GM12878 (cell line): Measurements from ENCODE around the gene CFAP44. TPM values are rescaled to one million over a fixed set of nuclear protein-coding genes. Genes with fewer than 3 reads are reported as not detected.

ENCODE experiments used
- ATAC-seq: fragments of 200-7000 bp; cut with Tn5 transposase; 3 replicates; pipeline ENCODE4 v1.9.1; 2020; ENCODE audit warnings: mild to moderate bottlenecking, moderate library complexity
- BruUV-seq: library from RNA; stranded (reverse); fragments of 400-500 nt; replicated peaks from 2 replicates; lab custom pipeline; 2021; lab: Mats Ljungman, UMichigan
- CTCF ChIA-PET: fragments of 300-600 bp; sonication (Branson Sonifier 250); formaldehyde crosslinking; extraction: SDS; loops from one replicate; lab custom pipeline; 2021; ENCODE audit warnings: inconsistent platforms; lab: Yijun Ruan, JAX
- POLR2A ChIA-PET: fragments of 350-600 bp; formaldehyde crosslinking; extraction: SDS; loops from one replicate; lab custom pipeline; 2021; ENCODE audit warnings: inconsistent platforms; lab: Charles Lee
- RAD21 ChIA-PET: fragments of 300-600 bp; sonication (Branson Sonifier 250); formaldehyde crosslinking; loops from one replicate; lab custom pipeline; 2023; ENCODE audit warnings: antibody characterized with exemption; ENCODE audit not compliant: unreplicated experiment; lab: Charles Lee
- SMC1A ChIA-PET: fragments of 300-600 bp; sonication (Branson Sonifier 250); formaldehyde crosslinking; loops from one replicate; lab custom pipeline; 2023; ENCODE audit not compliant: unreplicated experiment, uncharacterized antibody; lab: Charles Lee
- DNase-seq: peaks from one replicate; pipeline ENCODE4 v3.0.0-alpha.2; 2011; ENCODE audit warnings: low read depth, low spot score
- FAIRE-seq: peaks from 3 replicates; lab custom pipeline; 2011; peaks lifted over from hg19 to GRCh38; lab: Jason Lieb, UNC
- H2AFZ ChIP-seq: 2 replicates; pipeline ENCODE4 v1.6.0; 2011; ENCODE audit warnings: low read depth, low read length, control low read depth; ENCODE audit not compliant: control insufficient read depth
- H3K27ac ChIP-seq: 2 replicates; pipeline ENCODE4 v1.5.1; 2011; ENCODE audit warnings: control low read depth; ENCODE audit not compliant: control insufficient read depth, insufficient read depth
- H3K27me3 ChIP-seq, 2 experiments: replicated peaks in 1 of 2; 2 replicates each; pipeline versions ENCODE4 v1.6.0 to v1.6.1; 2011; ENCODE audit warnings: low read length in 1 of 2; ENCODE audit not compliant: control insufficient read depth in 2 of 2, insufficient read depth in 2 of 2
- H3K36me3 ChIP-seq, 2 experiments: 2 replicates each; pipeline ENCODE4 v1.5.1; 2011; ENCODE audit warnings: low read length in 1 of 2; ENCODE audit not compliant: control insufficient read depth in 2 of 2, insufficient read depth in 2 of 2
- H3K4me1 ChIP-seq: 2 replicates; pipeline ENCODE4 v1.6.1; 2011; ENCODE audit warnings: mild to moderate bottlenecking, low read length, moderate library complexity, mixed read lengths; ENCODE audit not compliant: control insufficient read depth, insufficient read depth
- H3K4me2 ChIP-seq: 2 replicates; pipeline ENCODE4 v1.6.0; 2011; ENCODE audit warnings: control low read depth; ENCODE audit not compliant: control insufficient read depth, insufficient read depth
- H3K4me3 ChIP-seq: fragments of 200-600 bp; sonication (generic); 2 replicates; pipeline ENCODE4 v1.5.1; 2016
- H3K79me2 ChIP-seq: 2 replicates; pipeline ENCODE4 v1.6.0; 2011; ENCODE audit warnings: low read length; ENCODE audit not compliant: control insufficient read depth, insufficient read depth
- H3K9ac ChIP-seq: 2 replicates; pipeline ENCODE4 v1.8.0; 2011; ENCODE audit warnings: low read length, control low read depth, mixed read lengths; ENCODE audit not compliant: control insufficient read depth, insufficient read depth
- H3K9me3 ChIP-seq: replicated peaks from 3 replicates; pipeline ENCODE4 v1.5.1; 2011; ENCODE audit warnings: mild to moderate bottlenecking, low read length; ENCODE audit not compliant: control insufficient read depth, insufficient read depth
- H4K20me1 ChIP-seq: 2 replicates; pipeline ENCODE4 v1.6.0; 2011; ENCODE audit not compliant: control insufficient read depth, insufficient read depth
- CHD2 ChIP-seq: IDR thresholded peaks from 2 replicates; pipeline ENCODE4 v1.6.1; 2011; ENCODE audit warnings: low read depth, low read length, improper control_type of control experiment, borderline replicate concordance
- CHD4 ChIP-seq: fragments of 200-600 bp; sonication (generic); IDR thresholded peaks from 2 replicates; pipeline ENCODE4 v1.6.1; 2016; ENCODE audit warnings: mild to moderate bottlenecking
- CREB1 ChIP-seq: IDR thresholded peaks from 2 replicates; pipeline ENCODE4 v1.6.1; 2012; ENCODE audit warnings: low read depth, mild to moderate bottlenecking, inconsistent platforms
- EED ChIP-seq: sonication (generic); IDR thresholded peaks from 2 replicates; pipeline ENCODE4 v1.6.1; 2016; ENCODE audit warnings: antibody characterized with exemption, low read depth
- FOXM1 ChIP-seq: IDR thresholded peaks from 2 replicates; pipeline ENCODE4 v1.6.1; 2012; ENCODE audit warnings: low read depth, mild to moderate bottlenecking, inconsistent platforms, low read length, moderate library complexity
- GABPA ChIP-seq: IDR thresholded peaks from 2 replicates; pipeline ENCODE4 v1.6.1; 2014; ENCODE audit warnings: antibody characterized with exemption, low read depth, mild to moderate bottlenecking, inconsistent platforms
- GATAD2B ChIP-seq: fragments of 450-650 bp; conservative IDR thresholded peaks from 2 replicates; pipeline ENCODE4 v1.6.1; 2017; ENCODE audit warnings: low read depth, mild to moderate bottlenecking, moderate library complexity
- HDGF ChIP-seq: fragments of 450-650 bp; IDR thresholded peaks from 2 replicates; pipeline ENCODE4 v1.6.1; 2016; ENCODE audit warnings: antibody characterized with exemption
- JUNB ChIP-seq: IDR thresholded peaks from 2 replicates; pipeline ENCODE4 v1.6.1; 2016; ENCODE audit warnings: antibody characterized with exemption, mild to moderate bottlenecking
- NBN ChIP-seq: fragments of 450-650 bp; IDR thresholded peaks from 2 replicates; pipeline ENCODE4 v1.6.1; 2016
- NFIC ChIP-seq: IDR thresholded peaks from 2 replicates; pipeline ENCODE4 v1.6.1; 2012; ENCODE audit warnings: low read depth, mild to moderate bottlenecking, inconsistent platforms, low read length, moderate library complexity
- RAD21 ChIP-seq: IDR thresholded peaks from 2 replicates; pipeline ENCODE4 v1.6.1; 2011; ENCODE audit warnings: mild to moderate bottlenecking, low read depth, low read length, moderate library complexity; ENCODE audit not compliant: insufficient read depth
- SP1 ChIP-seq: IDR thresholded peaks from one replicate; pipeline ENCODE4 v1.6.1; 2011; ENCODE audit warnings: low read depth, low read length
- SRF ChIP-seq, 2 experiments: IDR thresholded peaks; 2 replicates each; pipeline ENCODE4 v1.6.1; 2011; ENCODE audit warnings: low read depth in 2 of 2, low read length in 2 of 2, mild to moderate bottlenecking in 1 of 2, moderate library complexity in 1 of 2
- SUZ12 ChIP-seq: fragments of 200-600 bp; sonication (generic); IDR thresholded peaks from one replicate; pipeline ENCODE4 v1.6.1; 2018; ENCODE audit warnings: antibody characterized with exemption, mild to moderate bottlenecking; ENCODE audit not compliant: unreplicated experiment
- TBL1XR1 ChIP-seq: IDR thresholded peaks from 2 replicates; pipeline ENCODE4 v1.6.1; 2012; ENCODE audit warnings: low read depth, low read length, improper control_type of control experiment
- YBX1 ChIP-seq: fragments of 450-650 bp; IDR thresholded peaks from 2 replicates; pipeline ENCODE4 v1.6.1; 2016; ENCODE audit warnings: antibody characterized with exemption
- WGBS: methylation state at CpG from one replicate; pipeline ENCODE4 v1.1.6; 2016; ENCODE audit warnings: low lambda C conversion rate; ENCODE audit not compliant: insufficient replicate concordance, insufficient coverage; ENCODE audit errors: missing lambda C conversion rate; 5-methylcytosine and 5-hydroxymethylcytosine counted together
- in situ Hi-C: fragments of 300-500 bp; cut with MboI; formaldehyde crosslinking; loops from 9 replicates; pipeline ENCODE4 v1.14.3; 2018; ENCODE audit warnings: mixed read lengths
- intact Hi-C: fragments of 100-400 bp; cut with micrococcal nuclease; formaldehyde crosslinking; loops from one replicate; pipeline ENCODE4 v1.14.2; 2022; ENCODE audit not compliant: unreplicated experiment
- polyA plus RNA-seq, 11 experiments: library from polyadenylated mRNA; depleted of rRNA in 4 of 11; unstranded in 6 of 11; stranded (reverse) in 5 of 11; fragments of >200 nt; fragmentation: Nextera tagmentation in 4 of 11; fragmentation: Illumina TruSeq in 1 of 11; extraction: Ambion mirVana in 4 of 11; extraction: Trizol in 1 of 11; gene quantifications; 1 replicate in 1 of 11; 2 replicates in 10 of 11; pipeline versions ENCODE4 v1.2.1 to v1.2.3, GENCODE V29; 2011 to 2016; ENCODE audit warnings: inconsistent platforms in 2 of 11, missing spikeins in 2 of 11, low read depth in 1 of 11
- total RNA-seq, 4 experiments: library from RNA; depleted of rRNA in 3 of 4; stranded (reverse); fragments of >200 nt in 3 of 4; fragmentation: Illumina TruSeq in 1 of 4; extraction: Trizol in 1 of 4; gene quantifications; 2 replicates each; pipeline versions ENCODE4 v1.2.1 to v1.2.3, GENCODE V29; 2013 to 2021
- TF ChIP-seq, protein P1 (sequence below): fragments of 450-650 bp; IDR thresholded peaks from 2 replicates; pipeline ENCODE4 v1.6.1; 2016; ENCODE audit warnings: mild to moderate bottlenecking, moderate library complexity, borderline replicate concordance
- TF ChIP-seq, protein P2 (sequence below): fragments of 450-650 bp; IDR thresholded peaks from 2 replicates; pipeline ENCODE4 v1.6.1; 2016; ENCODE audit warnings: mild to moderate bottlenecking
- TF ChIP-seq, protein P3 (sequence below): fragments of 450-650 bp; IDR thresholded peaks from 2 replicates; pipeline ENCODE4 v1.6.1; 2016; ENCODE audit warnings: mild to moderate bottlenecking

CFAP44 gene
- total and polyA plus RNA-seq, 10 of the 15 experiments (the other 5 are each of a cell fraction or from before 2014, with no cell fraction given), result 0.76 to 5.9 (median 3.7) TPM

DNA sequence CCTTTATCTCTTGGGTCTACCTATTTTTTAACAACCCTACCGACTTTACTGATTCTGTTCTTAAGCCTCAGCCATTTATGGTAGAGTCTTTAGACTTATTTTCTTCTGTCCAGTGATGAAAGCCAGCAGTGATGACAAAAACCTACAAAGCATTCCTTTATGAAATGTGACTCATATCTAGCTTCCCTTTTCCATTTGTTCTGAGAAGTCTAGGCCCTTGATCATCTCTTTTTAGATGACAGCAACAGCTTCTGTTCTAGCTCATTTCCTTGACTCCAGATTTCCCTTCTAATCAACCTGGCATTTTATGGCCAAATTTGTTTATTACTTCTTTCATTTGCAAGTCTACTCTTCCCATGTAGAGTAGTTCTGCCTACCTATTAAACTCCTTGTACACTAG lies 36.1 kb downstream of the CFAP44 start (continued):
- TF ChIP-seq SRF (IDR thresholded peaks at IDR 0.05; ENCODE audit: low read depth in 2 of 2, low read length in 2 of 2), result no peak
- TF ChIP-seq, protein P1, sequence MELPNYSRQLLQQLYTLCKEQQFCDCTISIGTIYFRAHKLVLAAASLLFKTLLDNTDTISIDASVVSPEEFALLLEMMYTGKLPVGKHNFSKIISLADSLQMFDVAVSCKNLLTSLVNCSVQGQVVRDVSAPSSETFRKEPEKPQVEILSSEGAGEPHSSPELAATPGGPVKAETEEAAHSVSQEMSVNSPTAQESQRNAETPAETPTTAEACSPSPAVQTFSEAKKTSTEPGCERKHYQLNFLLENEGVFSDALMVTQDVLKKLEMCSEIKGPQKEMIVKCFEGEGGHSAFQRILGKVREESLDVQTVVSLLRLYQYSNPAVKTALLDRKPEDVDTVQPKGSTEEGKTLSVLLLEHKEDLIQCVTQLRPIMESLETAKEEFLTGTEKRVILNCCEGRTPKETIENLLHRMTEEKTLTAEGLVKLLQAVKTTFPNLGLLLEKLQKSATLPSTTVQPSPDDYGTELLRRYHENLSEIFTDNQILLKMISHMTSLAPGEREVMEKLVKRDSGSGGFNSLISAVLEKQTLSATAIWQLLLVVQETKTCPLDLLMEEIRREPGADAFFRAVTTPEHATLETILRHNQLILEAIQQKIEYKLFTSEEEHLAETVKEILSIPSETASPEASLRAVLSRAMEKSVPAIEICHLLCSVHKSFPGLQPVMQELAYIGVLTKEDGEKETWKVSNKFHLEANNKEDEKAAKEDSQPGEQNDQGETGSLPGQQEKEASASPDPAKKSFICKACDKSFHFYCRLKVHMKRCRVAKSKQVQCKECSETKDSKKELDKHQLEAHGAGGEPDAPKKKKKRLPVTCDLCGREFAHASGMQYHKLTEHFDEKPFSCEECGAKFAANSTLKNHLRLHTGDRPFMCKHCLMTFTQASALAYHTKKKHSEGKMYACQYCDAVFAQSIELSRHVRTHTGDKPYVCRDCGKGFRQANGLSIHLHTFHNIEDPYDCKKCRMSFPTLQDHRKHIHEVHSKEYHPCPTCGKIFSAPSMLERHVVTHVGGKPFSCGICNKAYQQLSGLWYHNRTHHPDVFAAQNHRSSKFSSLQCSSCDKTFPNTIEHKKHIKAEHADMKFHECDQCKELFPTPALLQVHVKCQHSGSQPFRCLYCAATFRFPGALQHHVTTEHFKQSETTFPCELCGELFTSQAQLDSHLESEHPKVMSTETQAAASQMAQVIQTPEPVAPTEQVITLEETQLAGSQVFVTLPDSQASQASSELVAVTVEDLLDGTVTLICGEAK, result no peak
- 0 out of 2 replicates have a peak, but pooled peaks have one; percentile 11 for TF ChIP-seq GABPA

DNA sequence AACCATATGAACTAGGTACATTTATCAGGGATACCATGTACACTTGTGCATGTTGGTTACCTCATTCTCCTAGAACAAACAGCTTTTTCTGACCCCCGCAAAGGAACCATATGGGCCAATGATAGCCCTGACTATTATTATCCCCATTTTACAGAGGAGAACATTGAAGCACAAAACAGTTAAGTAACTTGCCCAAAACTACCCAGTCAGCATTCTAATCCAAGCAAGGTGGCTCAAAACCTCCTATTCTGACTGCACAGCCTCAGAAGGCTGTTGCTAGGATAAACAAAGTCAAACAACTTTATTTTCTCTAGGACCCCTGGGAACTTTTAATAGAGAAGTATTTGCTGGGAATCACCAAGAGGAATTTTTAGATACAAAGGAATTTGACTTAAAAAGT lies 36.7 kb downstream of the CFAP44 start:
- no peak for DNase-seq
- Histone ChIP-seq H3K27ac (no peak overlapping the region), H3K27me3 (no peaks in the 10 kb centered on the region), H3K36me3 (no peaks in the 10 kb centered on the region), H3K79me2 (no peaks in the 10 kb centered on the region), H2AFZ (no peak overlapping the region), H3K9ac (no peak overlapping the region), H3K9me3 (no peaks in the 10 kb centered on the region), H3K4me2 (no peak overlapping the region), H3K4me1 (no peaks in the 10 kb centered on the region; the same call in 1 of the 2 replicates), H3K4me3 (no peak overlapping the region), H4K20me1 (no peaks in the 10 kb centered on the region)
- intact Hi-C loops, result no loop called here
- BruUV-seq, result no TSS peak
- ATAC-seq, result no peak
- ChIA-PET RAD21 (no interaction called here), CTCF (interaction anchor here (0.8 to 1.3 kb wide), 2 partner anchors 10 to 89 kb away, joined by 4 read pairs; no protein-coding TSS in a partner anchor), POLR2A (interaction anchor here (0.9 to 1.1 kb wide), 2 partner anchors 89 to 111 kb away, joined by 4 read pairs; no protein-coding TSS in a partner anchor), SMC1A (no interaction called here)
- 100% methylated on average over 1 of the region's 1 CpG for WGBS
- in situ Hi-C loops, result no loop called here
- no peak for FAIRE-seq
- no peak for TF ChIP-seq NBN
- TF ChIP-seq CREB1, result no peak
- TF ChIP-seq HDGF, result no peak
- no peak for TF ChIP-seq YBX1
- no peak for TF ChIP-seq TBL1XR1
- TF ChIP-seq, protein P2, sequence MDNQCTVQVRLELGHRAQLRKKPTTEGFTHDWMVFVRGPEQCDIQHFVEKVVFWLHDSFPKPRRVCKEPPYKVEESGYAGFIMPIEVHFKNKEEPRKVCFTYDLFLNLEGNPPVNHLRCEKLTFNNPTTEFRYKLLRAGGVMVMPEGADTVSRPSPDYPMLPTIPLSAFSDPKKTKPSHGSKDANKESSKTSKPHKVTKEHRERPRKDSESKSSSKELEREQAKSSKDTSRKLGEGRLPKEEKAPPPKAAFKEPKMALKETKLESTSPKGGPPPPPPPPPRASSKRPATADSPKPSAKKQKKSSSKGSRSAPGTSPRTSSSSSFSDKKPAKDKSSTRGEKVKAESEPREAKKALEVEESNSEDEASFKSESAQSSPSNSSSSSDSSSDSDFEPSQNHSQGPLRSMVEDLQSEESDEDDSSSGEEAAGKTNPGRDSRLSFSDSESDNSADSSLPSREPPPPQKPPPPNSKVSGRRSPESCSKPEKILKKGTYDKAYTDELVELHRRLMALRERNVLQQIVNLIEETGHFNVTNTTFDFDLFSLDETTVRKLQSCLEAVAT, result no peak
- no peak for TF ChIP-seq CHD2
- TF ChIP-seq SP1, result no peak
- no peak for TF ChIP-seq EED
- no peak for TF ChIP-seq NFIC
- TF ChIP-seq, protein P3, sequence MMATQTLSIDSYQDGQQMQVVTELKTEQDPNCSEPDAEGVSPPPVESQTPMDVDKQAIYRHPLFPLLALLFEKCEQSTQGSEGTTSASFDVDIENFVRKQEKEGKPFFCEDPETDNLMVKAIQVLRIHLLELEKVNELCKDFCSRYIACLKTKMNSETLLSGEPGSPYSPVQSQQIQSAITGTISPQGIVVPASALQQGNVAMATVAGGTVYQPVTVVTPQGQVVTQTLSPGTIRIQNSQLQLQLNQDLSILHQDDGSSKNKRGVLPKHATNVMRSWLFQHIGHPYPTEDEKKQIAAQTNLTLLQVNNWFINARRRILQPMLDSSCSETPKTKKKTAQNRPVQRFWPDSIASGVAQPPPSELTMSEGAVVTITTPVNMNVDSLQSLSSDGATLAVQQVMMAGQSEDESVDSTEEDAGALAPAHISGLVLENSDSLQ, result no peak
- no peak for TF ChIP-seq SUZ12
- no peak for TF ChIP-seq GATAD2B
- no peak for TF ChIP-seq GABPA
- no peak for TF ChIP-seq RAD21
- TF ChIP-seq FOXM1, result no peak
- no peak for TF ChIP-seq CHD4
- TF ChIP-seq JUNB, result no peak
